ENCODE results near the gene CENPV. TPM values are rescaled to one million over a fixed set of nuclear protein-coding genes. Genes with fewer than 3 reads are reported as not detected.

Gene CENPV
- total and polyA plus RNA-seq, 2 of the 13 experiments (the other 11 are each of a cell fraction or from before 2014, with no cell fraction given), result 193 to 292 TPM

GRCh38 chr17:16297367-16298139, 55.7 kb downstream of the CENPV start (continued):
- TF ChIP-seq ATF2 (CRISPR knock-in tag; IDR thresholded peaks at IDR 0.05) (no peak), CENPBD1 (CRISPR knock-in tag; IDR thresholded peaks at IDR 0.05; ENCODE audit: borderline replicate concordance, low read depth) (no peak), YEATS2 (CRISPR knock-in tag; IDR thresholded peaks at IDR 0.05; ENCODE audit: borderline replicate concordance) (0 out of 2 replicates have a peak, but pooled peaks have one; percentile 31), ZBTB7A (CRISPR knock-in tag; IDR thresholded peaks at IDR 0.05) (no peak), PBX3 (CRISPR knock-in tag; IDR thresholded peaks at IDR 0.05; ENCODE audit: borderline replicate concordance) (no peak), CERS6 (CRISPR knock-in tag; IDR thresholded peaks at IDR 0.05) (no peak), HOXA7 (CRISPR knock-in tag; IDR thresholded peaks at IDR 0.05) (no peak), ZNF276 (CRISPR knock-in tag; IDR thresholded peaks at IDR 0.05; ENCODE audit: low read depth) (no peak), ZNF24 (IDR thresholded peaks at IDR 0.05) (no peak), ZNF224 (CRISPR knock-in tag; IDR thresholded peaks at IDR 0.05) (no peak), MLLT10 (CRISPR knock-in tag; IDR thresholded peaks at IDR 0.05) (no peak), ZKSCAN1 (IDR thresholded peaks at IDR 0.05; ENCODE audit: low read length) (no peak), ATF1 (CRISPR knock-in tag; IDR thresholded peaks at IDR 0.05) (no peak), ZKSCAN8 (CRISPR knock-in tag; IDR thresholded peaks at IDR 0.05; ENCODE audit: borderline replicate concordance) (peak; percentile 13; the same call in 1 of the 2 replicates), ZNF543 (CRISPR knock-in tag; IDR thresholded peaks at IDR 0.05) (peak; percentile 14; the same call in 1 of the 2 replicates), GRHL1 (CRISPR knock-in tag; conservative IDR thresholded peaks at IDR 0.05) (no peak), CENPX (CRISPR knock-in tag; IDR thresholded peaks at IDR 0.05) (no peak), STAT5B (CRISPR knock-in tag; IDR thresholded peaks at IDR 0.05) (no peak), BCL3 (CRISPR knock-in tag; IDR thresholded peaks at IDR 0.05) (no peak), ZNF724P (CRISPR knock-in tag; IDR thresholded peaks at IDR 0.05; ENCODE audit: borderline replicate concordance) (peak; percentile 32; the same call in 1 of the 2 replicates), ZNF251 (CRISPR knock-in tag; IDR thresholded peaks at IDR 0.05) (no peak)

Data from HepG2 (cell line).